SK-N-SH (cell line): Measurements from ENCODE around the gene EIF4G1. TPM values are rescaled to one million over a fixed set of nuclear protein-coding genes. Genes with fewer than 3 reads are reported as not detected.

Source experiments
- CTCF ChIA-PET: fragments of 300-600, 350-600 bp; formaldehyde crosslinking; extraction: SDS; loops from one replicate; lab custom pipeline; 2021; lab: Yijun Ruan, JAX
- POLR2A ChIA-PET: fragments of 350-600 bp; sonication (Branson Sonifier 250); formaldehyde crosslinking; extraction: SDS; loops from one replicate; lab custom pipeline; 2020; ENCODE audit warnings: antibody characterized with exemption, inconsistent platforms; lab: Yijun Ruan, JAX
- DNase-seq: peaks from one replicate; pipeline ENCODE4 v3.0.0; 2012
- H2AFZ ChIP-seq: fragments of 200-600 bp; sonication (generic); 2 replicates; pipeline ENCODE4 v1.8.1; 2016; ENCODE audit warnings: antibody characterized with exemption, mild to moderate bottlenecking, low read depth
- H3F3A ChIP-seq: fragments of 200-600 bp; sonication (generic); replicated peaks from 2 replicates; pipeline ENCODE3; 2016; ENCODE audit warnings: antibody characterized with exemption, mild to moderate bottlenecking; ENCODE audit not compliant: insufficient read depth
- H3K27ac ChIP-seq, 2 experiments: fragments of 200-500 bp in 1 of 2; fragments of 200-600 bp in 1 of 2; sonication (Bioruptor generic) in 1 of 2; sonication (generic), shearing (Covaris generic) in 1 of 2; 2 replicates each; pipeline versions ENCODE4 v1.5.1 to v1.6.1; 2014 to 2016; ENCODE audit warnings: low read depth in 2 of 2, inconsistent platforms in 1 of 2, low read length in 1 of 2, mild to moderate bottlenecking in 1 of 2, mixed read lengths in 1 of 2
- H3K27me3 ChIP-seq: fragments of 200-600 bp; sonication (generic), shearing (Covaris generic); 2 replicates; pipeline ENCODE4 v1.6.1; 2016; ENCODE audit warnings: mixed run types; ENCODE audit not compliant: insufficient read depth
- H3K36me3 ChIP-seq, 2 experiments: fragments of 200-500 bp in 1 of 2; fragments of 200-600 bp in 1 of 2; sonication (Bioruptor generic) in 1 of 2; sonication (generic) in 1 of 2; replicated peaks in 1 of 2; 2 replicates each; pipeline versions ENCODE3 to v1.5.1; 2014 to 2016; ENCODE audit warnings: low read length in 1 of 2, mild to moderate bottlenecking in 1 of 2; ENCODE audit not compliant: insufficient read depth in 2 of 2, control insufficient read depth in 1 of 2
- H3K4me1 ChIP-seq, 2 experiments: fragments of 200-500 bp in 1 of 2; fragments of 200-600 bp in 1 of 2; sonication (Bioruptor generic) in 1 of 2; sonication (generic), shearing (Covaris generic) in 1 of 2; 2 replicates each; pipeline versions ENCODE4 v1.5.1 to v1.6.1; 2014 to 2016; ENCODE audit warnings: low read depth in 1 of 2, low read length in 1 of 2, mixed run types in 1 of 2; ENCODE audit not compliant: insufficient read depth in 2 of 2, control insufficient read depth in 1 of 2
- H3K4me2 ChIP-seq: fragments of 200-600 bp; sonication (generic), shearing (Covaris generic); 2 replicates; pipeline ENCODE4 v1.6.1; 2017; ENCODE audit warnings: mixed run types
- H3K4me3 ChIP-seq, 2 experiments: fragments of 200-500 bp in 1 of 2; fragments of 200-600 bp in 1 of 2; sonication (Bioruptor generic) in 1 of 2; sonication (generic), shearing (Covaris generic) in 1 of 2; 2 replicates each; pipeline versions ENCODE4 v1.5.1 to v1.8.1; 2014 to 2016; ENCODE audit warnings: low read depth in 2 of 2, inconsistent platforms in 1 of 2, low read length in 1 of 2, mild to moderate bottlenecking in 1 of 2, mixed read lengths in 1 of 2, moderate library complexity in 1 of 2
- H3K79me2 ChIP-seq: fragments of 200-600 bp; sonication (generic); 2 replicates; pipeline ENCODE4 v1.8.1; 2017; ENCODE audit warnings: mild to moderate bottlenecking; ENCODE audit not compliant: insufficient read depth
- H3K9ac ChIP-seq: fragments of 200-600 bp; sonication (generic); 2 replicates; pipeline ENCODE4 v1.6.1; 2017; ENCODE audit warnings: mixed run types
- H3K9me2 ChIP-seq: fragments of 200-600 bp; sonication (generic); 2 replicates; pipeline ENCODE4 v1.6.1; 2017; ENCODE audit warnings: mixed run types
- H3K9me3 ChIP-seq: fragments of 200-600 bp; sonication (generic); 2 replicates; pipeline ENCODE4 v1.6.1; 2017; ENCODE audit warnings: mixed run types, mild to moderate bottlenecking, moderate library complexity
- H4K20me1 ChIP-seq: fragments of 200-600 bp; sonication (generic); 2 replicates; pipeline ENCODE4 v1.6.1; 2017; ENCODE audit warnings: mild to moderate bottlenecking, mixed run types; ENCODE audit not compliant: insufficient read depth
- ELF1 ChIP-seq: IDR thresholded peaks from 2 replicates; pipeline ENCODE4 v1.4.0; 2012
- EZH2phosphoT487 ChIP-seq: fragments of 200-600 bp; sonication (generic); IDR thresholded peaks from 2 replicates; pipeline ENCODE4 v1.6.1; 2017; ENCODE audit warnings: low read depth, mixed run types, mild to moderate bottlenecking, antibody characterized with exemption, moderate library complexity, borderline replicate concordance
- FOSL2 ChIP-seq: IDR thresholded peaks from 2 replicates; pipeline ENCODE4 v1.4.0; 2012; ENCODE audit warnings: low read depth, mild to moderate bottlenecking, moderate library complexity, borderline replicate concordance
- FOXM1 ChIP-seq: IDR thresholded peaks from 2 replicates; pipeline ENCODE4 v1.4.0; 2012; ENCODE audit warnings: low read depth, mild to moderate bottlenecking
- GABPA ChIP-seq: IDR thresholded peaks from 2 replicates; pipeline ENCODE4 v1.4.0; 2012; ENCODE audit warnings: low read depth, mild to moderate bottlenecking
- MEF2A ChIP-seq: IDR thresholded peaks from 2 replicates; pipeline ENCODE4 v1.4.0; 2012; ENCODE audit warnings: low read depth, borderline replicate concordance
- NFIC ChIP-seq: IDR thresholded peaks from 2 replicates; pipeline ENCODE4 v1.4.0; 2012; ENCODE audit warnings: borderline replicate concordance
- NRF1 ChIP-seq: IDR thresholded peaks from 2 replicates; pipeline ENCODE4 v1.6.1; 2012; ENCODE audit warnings: low read depth, mild to moderate bottlenecking, low read length
- POLR2AphosphoS5 ChIP-seq: IDR thresholded peaks from 2 replicates; pipeline ENCODE4 v1.6.1; 2012; ENCODE audit warnings: low read depth, low read length
- RAD21 ChIP-seq: IDR thresholded peaks from 2 replicates; pipeline ENCODE4 v1.6.1; 2012; ENCODE audit warnings: mild to moderate bottlenecking, low read length
- RXRA ChIP-seq: IDR thresholded peaks from 2 replicates; pipeline ENCODE4 v1.4.0; 2012; ENCODE audit warnings: low read depth, mild to moderate bottlenecking, borderline replicate concordance
- SIN3A ChIP-seq: IDR thresholded peaks from 2 replicates; pipeline ENCODE4 v1.6.1; 2012; ENCODE audit warnings: low read depth, mild to moderate bottlenecking, low read length, moderate library complexity, borderline replicate concordance
- TAF1 ChIP-seq: IDR thresholded peaks from 2 replicates; pipeline ENCODE4 v1.6.1; 2012; ENCODE audit warnings: low read depth, mild to moderate bottlenecking, low read length, moderate library complexity, borderline replicate concordance
- WGBS: methylation state at CpG from one replicate; pipeline ENCODE4 v1.1.6; 2017; ENCODE audit warnings: low lambda C conversion rate; 5-methylcytosine and 5-hydroxymethylcytosine counted together
- polyA plus RNA-seq, 3 experiments: library from polyadenylated mRNA; depleted of rRNA; stranded (reverse); fragments of >200 nt; gene quantifications; 2 replicates each; pipeline ENCODE4 v1.2.3, GENCODE V29; 2012
- TF ChIP-seq, protein P1 (sequence below): fragments of 200-600 bp; sonication (generic); IDR thresholded peaks from 2 replicates; pipeline ENCODE4 v1.6.1; 2017; ENCODE audit warnings: antibody characterized with exemption, mild to moderate bottlenecking, moderate library complexity
- TF ChIP-seq, protein P2 (sequence below): fragments of 150-350 bp; IDR thresholded peaks from 2 replicates; pipeline ENCODE4 v1.6.1; 2016; ENCODE audit warnings: mild to moderate bottlenecking, low read depth, low read length
- TF ChIP-seq, protein P3 (sequence below): IDR thresholded peaks from 2 replicates; pipeline ENCODE4; 2012

EIF4G1 gene
- polyA plus RNA-seq, 1 of the 3 experiments (the other 2 are of a cell fraction): 262 TPM

DNA sequence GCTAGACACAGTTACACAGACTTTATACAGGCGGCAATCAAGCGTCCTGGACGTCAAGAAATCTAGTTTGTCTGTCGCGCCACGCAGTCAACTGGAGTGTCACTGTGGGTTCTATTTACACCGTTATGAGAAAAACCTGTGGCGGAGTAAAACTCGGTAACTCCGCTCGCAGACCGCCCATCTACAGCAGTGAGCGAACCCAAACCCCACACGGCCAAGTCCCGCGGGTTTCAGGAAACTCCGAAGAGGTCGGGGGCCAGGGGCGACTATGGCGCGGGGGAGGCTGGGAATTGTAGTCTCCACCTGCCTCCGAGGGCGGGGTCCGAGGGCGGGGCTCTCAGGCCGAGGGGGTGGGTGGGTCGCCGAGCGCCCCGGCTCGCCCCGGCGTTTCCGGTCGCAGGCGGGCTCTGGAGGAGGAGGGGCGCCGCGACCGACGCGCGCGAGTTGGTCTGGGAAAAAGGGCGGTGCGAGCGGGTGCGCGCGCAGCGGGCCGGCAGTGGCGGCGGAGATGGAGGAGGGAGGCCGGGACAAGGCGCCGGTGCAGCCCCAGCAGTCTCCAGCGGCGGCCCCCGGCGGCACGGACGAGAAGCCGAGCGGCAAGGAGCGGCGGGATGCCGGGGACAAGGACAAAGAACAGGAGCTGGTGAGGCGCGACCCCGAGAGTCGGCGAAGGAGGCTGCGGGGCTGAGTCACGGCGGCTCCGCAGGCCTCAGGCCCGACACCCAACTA lies 15.5 kb upstream of the EIF4G1 start, which contains the start of gene PSMD2 (continued):
- TF ChIP-seq RAD21: no peak
- TF ChIP-seq RXRA: no peak
- TF ChIP-seq, protein P1, sequence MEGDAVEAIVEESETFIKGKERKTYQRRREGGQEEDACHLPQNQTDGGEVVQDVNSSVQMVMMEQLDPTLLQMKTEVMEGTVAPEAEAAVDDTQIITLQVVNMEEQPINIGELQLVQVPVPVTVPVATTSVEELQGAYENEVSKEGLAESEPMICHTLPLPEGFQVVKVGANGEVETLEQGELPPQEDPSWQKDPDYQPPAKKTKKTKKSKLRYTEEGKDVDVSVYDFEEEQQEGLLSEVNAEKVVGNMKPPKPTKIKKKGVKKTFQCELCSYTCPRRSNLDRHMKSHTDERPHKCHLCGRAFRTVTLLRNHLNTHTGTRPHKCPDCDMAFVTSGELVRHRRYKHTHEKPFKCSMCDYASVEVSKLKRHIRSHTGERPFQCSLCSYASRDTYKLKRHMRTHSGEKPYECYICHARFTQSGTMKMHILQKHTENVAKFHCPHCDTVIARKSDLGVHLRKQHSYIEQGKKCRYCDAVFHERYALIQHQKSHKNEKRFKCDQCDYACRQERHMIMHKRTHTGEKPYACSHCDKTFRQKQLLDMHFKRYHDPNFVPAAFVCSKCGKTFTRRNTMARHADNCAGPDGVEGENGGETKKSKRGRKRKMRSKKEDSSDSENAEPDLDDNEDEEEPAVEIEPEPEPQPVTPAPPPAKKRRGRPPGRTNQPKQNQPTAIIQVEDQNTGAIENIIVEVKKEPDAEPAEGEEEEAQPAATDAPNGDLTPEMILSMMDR: no peak
- no peak for TF ChIP-seq FOXM1
- peak; percentile 85 for TF ChIP-seq TAF1
- no peak for TF ChIP-seq NFIC
- no peak for TF ChIP-seq EZH2phosphoT487
- TF ChIP-seq, protein P2, sequence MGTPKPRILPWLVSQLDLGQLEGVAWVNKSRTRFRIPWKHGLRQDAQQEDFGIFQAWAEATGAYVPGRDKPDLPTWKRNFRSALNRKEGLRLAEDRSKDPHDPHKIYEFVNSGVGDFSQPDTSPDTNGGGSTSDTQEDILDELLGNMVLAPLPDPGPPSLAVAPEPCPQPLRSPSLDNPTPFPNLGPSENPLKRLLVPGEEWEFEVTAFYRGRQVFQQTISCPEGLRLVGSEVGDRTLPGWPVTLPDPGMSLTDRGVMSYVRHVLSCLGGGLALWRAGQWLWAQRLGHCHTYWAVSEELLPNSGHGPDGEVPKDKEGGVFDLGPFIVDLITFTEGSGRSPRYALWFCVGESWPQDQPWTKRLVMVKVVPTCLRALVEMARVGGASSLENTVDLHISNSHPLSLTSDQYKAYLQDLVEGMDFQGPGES: no peak
- TF ChIP-seq MEF2A: no peak
- TF ChIP-seq GABPA: peak; percentile 69
- peak; percentile 85 for TF ChIP-seq SIN3A
- TF ChIP-seq POLR2AphosphoS5: peak; percentile 96
- TF ChIP-seq NRF1: peak; percentile 67
- TF ChIP-seq, protein P3, sequence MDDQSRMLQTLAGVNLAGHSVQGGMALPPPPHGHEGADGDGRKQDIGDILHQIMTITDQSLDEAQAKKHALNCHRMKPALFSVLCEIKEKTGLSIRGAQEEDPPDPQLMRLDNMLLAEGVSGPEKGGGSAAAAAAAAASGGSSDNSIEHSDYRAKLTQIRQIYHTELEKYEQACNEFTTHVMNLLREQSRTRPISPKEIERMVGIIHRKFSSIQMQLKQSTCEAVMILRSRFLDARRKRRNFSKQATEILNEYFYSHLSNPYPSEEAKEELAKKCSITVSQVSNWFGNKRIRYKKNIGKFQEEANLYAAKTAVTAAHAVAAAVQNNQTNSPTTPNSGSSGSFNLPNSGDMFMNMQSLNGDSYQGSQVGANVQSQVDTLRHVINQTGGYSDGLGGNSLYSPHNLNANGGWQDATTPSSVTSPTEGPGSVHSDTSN: no peak; the same call in 1 of the 2 replicates

DNA sequence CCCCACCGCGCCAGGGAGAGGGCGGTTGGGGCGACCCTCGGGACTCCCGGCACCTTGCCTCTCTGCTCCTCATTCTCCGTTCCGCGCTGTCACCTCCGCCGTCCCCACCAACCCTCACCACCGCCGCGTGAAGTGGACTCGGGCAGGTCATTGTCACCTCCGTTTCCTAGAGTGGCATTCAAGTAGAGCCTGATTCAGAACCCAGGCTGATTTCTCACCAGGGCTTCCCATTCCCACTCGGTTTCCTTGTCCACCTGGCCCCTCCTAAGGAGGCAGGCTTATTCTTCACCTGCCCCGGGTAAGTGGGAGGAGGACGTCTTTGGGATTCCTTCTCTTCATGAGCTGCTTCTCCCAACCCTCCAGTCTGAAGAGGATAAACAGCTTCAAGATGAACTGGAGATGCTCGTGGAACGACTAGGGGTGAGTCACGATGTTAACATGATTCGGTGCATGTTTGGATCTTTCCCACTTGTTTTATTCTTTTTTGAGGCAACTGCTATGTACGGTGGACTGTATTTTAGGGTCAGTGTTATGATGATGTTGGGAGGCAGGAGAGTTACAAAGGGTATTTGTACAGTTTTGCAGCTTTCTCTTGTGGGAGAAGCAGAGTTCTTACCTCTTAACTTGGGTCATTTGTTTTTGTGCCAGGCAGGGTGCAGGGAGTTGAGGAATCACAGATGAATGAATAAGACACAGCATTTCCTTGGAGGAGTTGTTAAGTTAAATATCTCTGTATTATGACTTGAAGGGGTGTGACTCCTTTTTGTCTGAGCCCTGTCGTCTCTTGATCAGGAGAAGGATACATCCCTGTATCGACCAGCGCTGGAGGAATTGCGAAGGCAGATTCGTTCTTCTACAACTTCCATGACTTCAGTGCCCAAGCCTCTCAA lies 14.7 kb upstream of the EIF4G1 start:
- Histone ChIP-seq H3K9me2 (no peaks in the 10 kb centered on the region), H3K4me3 (peak overlapping the region; percentile 94 to 96), H4K20me1 (peaks cover 23% of the 10 kb centered on the region), H3K27me3 (no peaks in the 10 kb centered on the region), H3K4me2 (peak overlapping the region; percentile 87), H3K27ac (peak overlapping the region; percentile 78 to 87), H2AFZ (no peak overlapping the region), H3F3A (peaks cover 22% of the 10 kb centered on the region), H3K9me3 (no peaks in the 10 kb centered on the region), H3K36me3 (peaks cover 43 to 46% of the 10 kb centered on the region in 2 experiments), H3K79me2 (peaks cover 57% of the 10 kb centered on the region), H3K9ac (peak overlapping the region; percentile 94), H3K4me1 (peaks cover 9 to 10% of the 10 kb centered on the region in 2 experiments; a peak in 3 of 4 replicates)
- ChIA-PET POLR2A (no interaction called here), CTCF (interaction anchor here (1.0 to 1.4 kb wide), 3 partner anchors 10 to 54 kb away, joined by 3 to 4 read pairs (median 3); partner anchors contain the start of gene EEF1AKMT4)
- 16% methylated on average over 23 of the region's 29 CpGs for WGBS
- TF ChIP-seq FOSL2: peak; percentile 1; the same call in 1 of the 2 replicates
- no peak for TF ChIP-seq ELF1
- 0 out of 2 replicates have a peak, but pooled peaks have one; percentile 14 for TF ChIP-seq RXRA
- DNase-seq: no peak
